Stimulated activated CD4-positive, alpha-beta T cell treated with anti-CD3 and anti-CD28 coated beads, Interleukin-4, amount 100 ng/mL, for 4 hours (primary cell): ENCODE results near the gene MAP3K7CL.

Source experiments
- DNase-seq, 2 experiments: peaks; one replicate each; pipeline ENCODE4 v3.0.0-alpha.2; 2020

The MAP3K7CL gene

DNA sequence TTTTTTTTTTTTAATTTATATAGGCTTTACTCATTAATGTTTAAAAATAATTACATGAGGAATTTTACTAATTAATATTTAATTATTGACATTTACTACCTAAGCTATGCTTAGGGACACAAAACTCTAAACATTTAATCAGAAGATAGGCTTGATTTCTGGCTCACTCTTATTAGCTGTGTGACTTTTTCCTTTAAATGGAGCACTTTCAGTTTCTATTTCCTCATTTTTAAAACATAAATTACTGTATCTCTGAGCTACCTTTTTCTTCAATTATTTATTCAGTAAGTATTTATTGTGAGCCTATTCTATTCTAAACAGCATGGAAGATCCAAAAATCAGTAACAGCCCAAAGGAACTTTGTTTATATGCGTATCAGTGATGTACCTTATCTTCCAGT, 40.5 kb downstream of the MAP3K7CL start:
- no peak for DNase-seq

GRCh38 chr21:29172282-29172681, 41.8 kb downstream of the MAP3K7CL start:
- no peak for DNase-seq

DNA sequence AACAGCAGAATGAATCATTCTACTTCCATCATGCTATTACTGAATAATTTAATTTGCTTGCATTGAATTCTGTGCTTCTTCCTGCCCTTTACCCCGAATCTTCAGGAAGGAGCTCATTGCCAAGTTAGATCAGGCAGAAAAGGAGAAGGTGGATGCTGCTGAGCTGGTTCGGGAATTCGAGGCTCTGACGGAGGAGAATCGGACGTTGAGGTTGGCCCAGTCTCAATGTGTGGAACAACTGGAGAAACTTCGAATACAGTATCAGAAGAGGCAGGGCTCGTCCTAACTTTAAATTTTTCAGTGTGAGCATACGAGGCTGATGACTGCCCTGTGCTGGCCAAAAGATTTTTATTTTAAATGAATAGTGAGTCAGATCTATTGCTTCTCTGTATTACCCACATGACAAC, 44.2 kb downstream of the MAP3K7CL start:
- DNase-seq: no peak

DNA sequence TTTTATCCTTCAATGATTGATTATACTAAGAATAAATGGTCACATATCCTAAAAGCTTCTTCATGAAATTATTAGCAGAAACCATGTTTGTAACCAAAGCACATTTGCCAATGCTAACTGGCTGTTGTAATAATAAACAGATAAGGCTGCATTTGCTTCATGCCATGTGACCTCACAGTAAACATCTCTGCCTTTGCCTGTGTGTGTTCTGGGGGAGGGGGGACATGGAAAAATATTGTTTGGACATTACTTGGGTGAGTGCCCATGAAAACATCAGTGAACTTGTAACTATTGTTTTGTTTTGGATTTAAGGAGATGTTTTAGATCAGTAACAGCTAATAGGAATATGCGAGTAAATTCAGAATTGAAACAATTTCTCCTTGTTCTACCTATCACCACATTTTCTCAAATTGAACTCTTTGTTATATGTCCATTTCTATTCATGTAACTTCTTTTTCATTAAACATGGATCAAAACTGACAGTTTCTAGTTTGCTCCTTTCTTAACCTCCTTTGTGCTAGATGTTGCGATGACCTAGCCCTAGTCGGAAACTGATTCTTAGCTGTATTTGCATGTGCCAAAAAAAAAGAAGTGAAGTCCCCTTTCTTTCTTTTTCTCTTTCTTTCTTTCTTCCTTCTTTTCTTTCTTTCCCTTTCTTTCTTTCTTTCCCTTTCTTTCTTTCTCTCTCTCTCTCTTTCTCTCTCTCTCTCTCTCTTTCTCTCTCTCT, 45.1 kb downstream of the MAP3K7CL start:
- DNase-seq: no peak

- DNase-seq: no peak
Measured at GRCh38 chr21:29176471-29177120, 46.2 kb downstream of the MAP3K7CL start.

DNA sequence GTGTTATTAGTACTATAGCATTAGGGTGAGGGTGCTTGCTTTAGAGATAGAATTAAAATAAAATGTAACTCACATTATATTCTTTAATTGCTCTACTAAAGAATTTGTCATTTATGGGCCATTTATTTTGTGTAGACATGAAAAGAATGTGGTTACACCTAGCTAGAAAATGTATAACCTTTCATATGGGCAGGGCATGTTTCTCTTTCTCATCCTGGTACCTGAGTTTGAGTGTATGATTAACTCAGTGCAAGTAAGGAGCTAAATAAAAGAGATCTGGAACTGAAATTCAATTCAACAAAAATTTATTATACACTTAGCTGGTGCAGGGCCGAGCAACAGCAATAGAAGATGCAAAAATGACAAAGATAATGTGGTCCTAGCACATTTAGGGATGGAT, 47.4 kb downstream of the MAP3K7CL start:
- no peak for DNase-seq

- DNase-seq: no peak
Measured at GRCh38 chr21:29178926-29179325, 48.5 kb downstream of the MAP3K7CL start.

- no peak for DNase-seq
Measured at GRCh38 chr21:29179503-29179902, 49.1 kb downstream of the MAP3K7CL start.

GRCh38 chr21:29181799-29182470, 51.5 kb downstream of the MAP3K7CL start:
- DNase-seq: no peak

DNA sequence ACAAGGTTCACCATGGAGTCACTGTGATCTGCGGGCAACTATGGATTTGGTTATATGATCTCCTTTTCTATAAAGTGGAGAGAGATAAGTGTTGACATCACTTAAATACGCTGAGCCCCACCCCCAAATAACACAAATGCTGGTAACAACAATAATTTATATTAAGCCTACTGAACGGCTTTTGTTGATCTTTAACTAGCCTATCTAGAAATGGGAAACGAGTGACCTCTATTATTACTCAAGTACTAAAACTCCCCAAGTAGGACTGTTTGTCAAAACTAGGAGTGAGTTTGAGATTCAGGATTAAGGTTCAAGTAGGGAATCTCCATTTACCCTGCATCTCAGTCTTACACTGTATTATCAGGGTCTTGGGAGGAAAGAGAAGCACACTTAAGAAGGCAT, 52.2 kb downstream of the MAP3K7CL start:
- no peak for DNase-seq

DNA sequence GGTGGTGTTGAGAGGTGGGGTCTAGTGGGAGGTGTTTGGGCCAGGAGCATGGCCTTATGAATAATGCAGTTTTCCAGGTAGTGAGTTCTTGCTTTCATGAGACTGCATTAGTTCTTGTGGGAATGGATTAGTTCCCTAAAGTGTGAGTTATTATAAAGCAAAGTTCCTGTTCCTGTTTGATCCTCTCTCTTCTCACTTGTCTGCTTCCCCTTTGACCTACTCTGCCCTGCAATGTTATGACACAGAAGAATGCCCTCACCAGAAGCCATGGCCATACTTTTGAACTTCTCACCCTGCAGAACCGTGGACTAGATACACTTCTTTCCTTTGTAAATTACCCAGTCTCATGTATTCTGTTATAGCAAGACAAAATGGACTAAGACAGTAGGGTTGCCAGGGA, 53.6 kb downstream of the MAP3K7CL start:
- DNase-seq: no peak

GRCh38 chr21:29185172-29185571, 54.7 kb downstream of the MAP3K7CL start:
- DNase-seq: no peak

DNA sequence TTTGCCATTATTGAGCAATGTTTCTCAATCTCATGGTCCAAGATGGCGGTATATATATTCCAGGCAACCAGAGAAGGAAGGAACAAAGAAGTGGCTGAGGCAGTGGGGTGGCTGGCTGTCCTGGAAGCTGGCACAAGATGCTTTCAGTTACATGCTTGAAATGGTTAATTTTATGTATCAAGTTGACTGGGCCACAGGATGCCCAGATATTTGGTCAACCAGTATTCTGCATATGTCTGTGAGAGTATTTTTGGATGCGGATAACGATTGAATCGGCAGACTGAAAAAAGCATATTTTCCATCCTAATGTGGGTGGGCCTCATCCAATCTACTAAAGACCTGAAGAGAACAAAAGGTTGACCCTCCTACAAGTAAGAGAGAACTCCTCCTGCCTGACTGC, 55.2 kb downstream of the MAP3K7CL start:
- no peak for DNase-seq

- no peak for DNase-seq
Measured at GRCh38 chr21:29186246-29186645, 55.8 kb downstream of the MAP3K7CL start.

DNA sequence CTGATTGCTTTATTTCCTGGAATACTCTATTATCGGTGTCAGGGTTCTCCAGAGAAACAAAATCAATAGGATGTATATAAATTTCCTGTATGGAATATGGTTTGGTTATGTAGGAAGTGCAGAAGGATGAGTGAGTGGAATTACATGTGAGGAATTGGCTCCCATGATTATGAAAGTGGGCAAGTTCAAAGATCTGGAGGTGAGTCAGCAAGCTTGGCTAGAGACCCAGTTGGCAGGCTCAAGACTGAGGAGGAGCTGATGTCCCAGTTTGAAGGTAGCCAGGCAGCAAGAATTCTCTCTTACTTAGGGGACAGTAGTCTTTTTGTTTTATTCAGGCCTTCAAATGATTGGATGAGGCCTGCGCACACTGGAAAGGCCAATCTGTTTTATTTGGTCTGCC, 57.5 kb downstream of the MAP3K7CL start:
- no peak for DNase-seq

- no peak for DNase-seq
Measured at GRCh38 chr21:29189353-29189752, 58.9 kb downstream of the MAP3K7CL start.

GRCh38 chr21:29190923-29191331, 60.5 kb downstream of the MAP3K7CL start:
- no peak for DNase-seq

GRCh38 chr21:29193072-29193471, 62.6 kb downstream of the MAP3K7CL start:
- DNase-seq: no peak

GRCh38 chr21:29193901-29194300, 63.5 kb downstream of the MAP3K7CL start:
- no peak for DNase-seq

GRCh38 chr21:29194342-29194741, 63.9 kb downstream of the MAP3K7CL start:
- no peak for DNase-seq

GRCh38 chr21:29194847-29195246, 64.4 kb downstream of the MAP3K7CL start:
- no peak for DNase-seq

DNA sequence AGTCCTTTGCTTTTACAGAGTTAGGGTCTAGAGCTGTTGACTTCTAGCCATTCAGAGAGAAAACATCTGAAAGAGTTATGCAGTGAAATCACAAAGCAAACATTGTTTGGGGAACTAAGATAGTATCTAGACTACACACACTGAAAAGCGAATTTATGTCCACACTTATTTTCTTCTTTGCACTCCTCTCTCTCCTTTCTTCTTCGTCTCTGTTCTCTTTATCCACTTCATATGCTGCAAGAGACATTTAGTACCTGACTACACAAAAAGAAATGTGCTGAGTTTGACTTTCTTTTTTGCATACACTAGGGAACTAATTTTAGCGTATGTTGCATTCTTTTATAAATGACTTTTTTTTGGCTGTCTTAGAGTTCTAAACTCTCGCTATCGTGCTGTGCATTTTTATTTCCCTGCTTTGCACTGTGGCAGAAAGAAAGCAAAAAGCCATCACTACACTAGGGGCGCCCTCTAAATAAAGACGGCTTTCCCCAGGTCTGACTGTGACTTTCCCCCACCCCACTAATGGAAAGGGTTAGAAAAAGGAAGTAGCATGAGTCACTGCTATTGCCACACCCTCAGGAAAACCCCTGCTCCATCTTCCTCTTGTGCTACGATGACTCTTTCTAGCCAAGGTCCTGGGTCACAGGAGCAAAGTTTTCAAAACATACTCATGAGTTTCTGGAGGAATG, 65.7 kb downstream of the MAP3K7CL start:
- DNase-seq: peak; percentile 43 to 82

GRCh38 chr21:29196670-29197191, 66.3 kb downstream of the MAP3K7CL start:
- no peak for DNase-seq
